ENCODE results near the gene IRF2BP2. TPM values are rescaled to one million over a fixed set of nuclear protein-coding genes. Genes with fewer than 3 reads are reported as not detected.
"Not testable (repeated sequence)": the region's sequence is repeated elsewhere in the genome, so short reads cannot be mapped to it uniquely, and the experiment has no call there.

IRF2BP2 gene
- total RNA-seq, 1 donor from 2014 or later: 83.3 TPM

DNA sequence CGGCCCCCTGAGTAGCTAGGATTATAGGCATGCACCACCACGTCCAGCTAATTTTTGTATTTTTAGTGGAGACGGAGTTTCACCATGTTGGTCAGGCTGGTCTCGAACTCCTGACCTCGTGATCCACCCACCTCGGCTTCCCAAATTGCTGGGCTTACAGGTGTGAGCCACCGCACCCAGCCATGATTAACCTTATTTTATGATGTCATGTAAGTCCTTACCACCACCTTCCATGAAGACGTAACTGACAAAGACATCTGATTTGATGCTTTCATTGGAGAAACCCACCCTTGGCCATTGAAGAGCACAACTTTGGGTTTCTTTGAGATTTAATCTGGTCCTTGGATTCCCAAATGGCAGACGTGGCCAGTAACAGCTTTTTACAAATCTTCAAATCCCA lies 24.9 kb upstream of the IRF2BP2 start:
- DNase-seq (ENCODE audit: low read depth in 2 of 2): not testable (repeated sequence)

DNA sequence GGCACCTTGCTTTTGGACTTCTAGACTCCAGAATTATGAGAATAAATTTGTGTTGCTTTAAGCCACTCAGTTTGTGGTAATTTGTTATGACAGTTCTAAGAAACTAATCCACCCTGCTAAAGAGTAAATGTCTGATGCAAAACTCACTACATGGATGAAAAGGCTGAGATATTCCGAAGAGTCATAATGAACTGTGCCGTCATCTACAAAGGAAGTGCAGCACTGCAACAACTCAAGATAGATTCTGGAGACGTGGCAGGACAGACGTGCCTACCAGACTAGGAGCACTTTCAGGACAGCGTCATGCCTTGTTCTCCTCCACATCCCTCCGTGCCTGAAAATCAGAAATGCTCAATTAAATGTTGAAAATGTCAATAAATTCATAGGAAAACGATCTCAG lies 24.4 kb upstream of the IRF2BP2 start:
- no peak for DNase-seq (ENCODE audit: low read depth in 2 of 2)

DNA sequence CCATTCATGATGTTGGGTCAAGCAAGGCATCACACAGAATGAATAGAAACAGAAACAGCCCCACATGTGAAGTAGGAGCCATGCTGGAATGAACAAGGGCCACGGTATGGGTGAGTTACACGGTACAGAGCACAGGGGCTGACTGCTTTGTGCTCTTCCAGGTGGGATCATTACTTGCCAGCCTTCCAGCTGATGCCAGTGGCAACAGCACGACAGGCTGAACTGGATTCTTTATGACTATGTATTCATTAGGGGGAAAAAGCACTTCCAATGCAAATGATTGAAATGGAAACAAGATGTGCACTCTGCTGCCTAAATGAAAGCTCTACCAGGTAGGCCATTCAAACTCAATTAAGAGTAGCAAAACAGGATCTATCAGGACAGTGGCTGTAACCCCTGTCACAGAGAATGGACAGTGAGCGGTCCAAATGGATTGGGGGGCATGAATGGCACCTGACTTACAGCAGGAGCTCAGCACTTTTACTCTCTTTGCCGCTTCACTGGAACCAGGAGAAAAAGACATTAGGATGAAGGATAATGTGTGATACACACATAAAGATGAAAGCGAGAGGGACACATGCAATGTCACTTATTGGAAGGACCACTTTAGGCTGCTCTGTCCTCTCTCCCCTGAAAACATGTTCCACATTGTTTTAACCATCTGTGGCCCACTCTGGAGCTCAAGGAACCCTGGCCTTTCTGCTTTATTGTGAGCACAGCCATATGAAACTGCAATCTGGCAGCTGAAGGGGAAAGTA lies 23.4 kb upstream of the IRF2BP2 start:
- no peak for DNase-seq (ENCODE audit: low read depth in 2 of 2)

- no peak for DNase-seq (ENCODE audit: low read depth in 2 of 2)
Observed at GRCh38 chr1:234632225-234632624, 22.2 kb upstream of the IRF2BP2 start.

- peak in 1 of 2 donors; percentile 93 for DNase-seq (ENCODE audit: low read depth in 2 of 2)
Observed at GRCh38 chr1:234631721-234632125, 21.7 kb upstream of the IRF2BP2 start.

DNA sequence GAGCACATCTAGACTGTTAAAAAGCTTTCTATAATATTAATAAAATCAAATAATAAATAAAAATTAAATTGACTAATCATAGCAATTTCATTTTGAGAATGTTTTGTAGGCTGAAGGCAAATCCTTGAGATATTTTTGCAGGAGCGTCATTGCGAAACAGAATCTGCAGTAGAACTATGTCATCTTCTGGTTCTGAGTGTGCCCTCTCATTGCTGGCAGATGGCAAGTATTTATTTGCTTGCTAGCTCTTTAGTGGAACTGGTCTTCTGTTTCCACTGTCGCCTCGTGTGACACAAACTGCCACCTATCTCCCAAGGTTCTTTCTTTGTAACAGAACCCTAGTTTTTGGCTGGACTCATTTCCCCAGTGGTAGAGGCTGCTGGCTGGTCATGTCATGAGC lies 19.0 kb upstream of the IRF2BP2 start:
- DNase-seq (ENCODE audit: low read depth in 2 of 2): no peak

- peak in 1 of 2 donors; percentile 75 for DNase-seq (ENCODE audit: low read depth in 2 of 2)
Observed at GRCh38 chr1:234628089-234628488, 18.1 kb upstream of the IRF2BP2 start.

- no peak for DNase-seq (ENCODE audit: low read depth in 2 of 2)
Observed at GRCh38 chr1:234627009-234627950, 17.3 kb upstream of the IRF2BP2 start.

- no peak for DNase-seq (ENCODE audit: low read depth in 2 of 2)
Observed at GRCh38 chr1:234626391-234626790, 16.4 kb upstream of the IRF2BP2 start.

GRCh38 chr1:234624724-234625117 lies 14.7 kb upstream of the IRF2BP2 start:
- no peak for DNase-seq (ENCODE audit: low read depth in 2 of 2)

GRCh38 chr1:234621657-234622335 lies 11.8 kb upstream of the IRF2BP2 start:
- no peak for DNase-seq (ENCODE audit: low read depth in 2 of 2)

DNA sequence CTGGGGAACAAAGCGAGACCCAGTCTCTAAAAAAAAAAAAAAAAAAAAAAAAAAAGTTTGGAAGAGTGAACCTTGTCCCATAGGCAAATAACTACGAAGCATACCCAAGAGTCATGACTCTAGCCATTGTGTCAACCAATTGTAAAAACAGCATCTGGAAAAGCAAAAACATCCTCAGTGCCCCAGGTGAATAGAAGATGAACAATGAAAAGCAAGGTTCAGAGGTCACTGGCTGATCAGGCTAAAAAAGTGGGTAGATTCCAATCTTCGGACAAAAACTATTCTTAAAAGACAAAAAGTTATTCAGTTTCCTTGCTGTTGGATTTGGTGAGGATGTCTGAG lies 11.1 kb upstream of the IRF2BP2 start:
- no peak for DNase-seq (ENCODE audit: low read depth in 2 of 2)

DNA sequence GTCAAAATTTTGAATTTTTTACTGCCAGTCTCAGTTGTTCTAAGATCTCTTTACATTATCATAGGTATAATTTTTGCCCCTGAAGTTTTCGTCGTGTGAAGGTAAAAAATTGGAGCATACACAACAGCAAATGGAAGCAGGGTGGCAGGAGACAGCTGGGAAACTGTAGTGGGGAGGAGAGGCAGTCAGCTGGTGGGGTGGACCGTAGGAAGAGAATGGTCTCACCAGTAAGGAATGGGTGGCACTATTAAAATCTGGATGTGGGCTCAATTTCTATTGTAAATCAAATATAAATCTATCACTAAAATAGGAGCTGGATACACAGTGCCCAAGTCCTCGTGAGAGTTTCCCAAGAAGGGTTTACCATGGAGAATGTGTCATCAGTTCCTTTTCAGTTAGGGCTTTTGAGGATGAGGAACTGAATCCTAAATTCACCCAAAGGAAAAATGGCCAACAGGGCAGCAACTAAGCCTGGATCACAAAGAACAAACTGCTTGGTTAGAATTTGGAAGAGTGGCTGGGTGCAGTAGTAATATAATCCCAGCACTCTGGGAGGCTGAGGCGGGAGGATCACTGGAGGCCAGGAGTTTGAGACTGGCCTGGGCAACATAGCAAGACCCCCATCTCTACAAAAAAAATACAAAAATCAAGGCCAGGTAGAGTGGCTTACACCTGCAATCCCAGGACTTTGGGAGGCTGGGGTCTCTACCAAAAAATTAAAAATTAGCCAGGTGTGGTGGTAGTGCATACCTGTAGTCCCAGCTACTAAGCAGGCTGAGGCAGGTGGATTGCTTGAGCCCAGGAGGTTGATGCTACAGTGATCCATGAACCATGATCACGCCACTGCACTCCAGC lies 10.5 kb upstream of the IRF2BP2 start:
- no peak for DNase-seq (ENCODE audit: low read depth in 2 of 2)

- DNase-seq (ENCODE audit: low read depth in 2 of 2): no peak
Observed at GRCh38 chr1:234619794-234620247, 9.8 kb upstream of the IRF2BP2 start.

- peak in 1 of 2 donors; percentile 57 for DNase-seq (ENCODE audit: low read depth in 2 of 2)
Observed at GRCh38 chr1:234619071-234619480, 9.1 kb upstream of the IRF2BP2 start.

GRCh38 chr1:234618737-234619049 lies 8.7 kb upstream of the IRF2BP2 start:
- no peak for DNase-seq (ENCODE audit: low read depth in 2 of 2)

GRCh38 chr1:234617986-234618736 lies 8.2 kb upstream of the IRF2BP2 start:
- DNase-seq (ENCODE audit: low read depth in 2 of 2): peak in 1 of 2 donors; percentile 64

DNA sequence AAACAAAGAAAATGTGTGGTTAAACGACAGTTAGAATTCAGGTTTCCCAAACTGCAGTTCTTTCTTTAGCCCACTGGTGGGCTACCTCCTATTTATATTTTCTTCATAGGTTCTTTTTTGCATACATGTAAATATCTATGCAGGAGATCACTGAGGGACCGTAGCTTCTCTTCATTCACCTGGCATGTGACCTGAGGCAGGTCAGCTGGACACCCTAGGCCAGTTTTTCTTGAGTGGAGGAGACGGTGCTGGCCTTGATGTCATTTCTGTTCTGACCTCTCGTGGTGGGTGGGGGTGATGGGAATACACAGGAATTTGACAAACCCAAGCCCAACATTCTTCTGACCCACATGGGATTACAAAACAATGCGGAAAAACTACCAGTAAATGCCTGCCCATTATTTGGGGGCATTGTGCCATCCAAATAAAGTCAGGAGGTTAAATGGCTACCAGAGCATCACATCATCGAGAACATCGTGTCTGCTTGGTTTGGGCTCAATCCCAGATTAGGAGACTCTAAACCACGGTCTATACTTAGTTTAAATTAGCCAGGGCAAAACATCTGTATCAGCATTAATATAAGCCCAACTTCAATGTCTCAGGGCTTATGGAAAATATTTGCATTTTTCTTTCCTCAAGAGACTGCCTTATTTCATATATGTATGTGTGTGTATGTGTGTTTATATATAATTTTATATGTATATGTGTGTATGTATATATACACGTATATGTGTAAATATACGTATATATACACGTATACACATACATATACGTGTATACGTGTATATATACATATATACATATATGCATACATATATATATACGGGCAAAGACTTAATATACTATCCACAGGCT lies 7.4 kb upstream of the IRF2BP2 start:
- no peak for DNase-seq (ENCODE audit: low read depth in 2 of 2)

- DNase-seq (ENCODE audit: low read depth in 2 of 2): no peak
Observed at GRCh38 chr1:234616644-234617043, 6.7 kb upstream of the IRF2BP2 start.
